GM23338 (cell line): ENCODE measurements around the gene MSANTD4.

ENCODE experiments used
- CREB1 ChIP-seq: fragments of 250-450 bp; sonication (Bioruptor Pico); IDR thresholded peaks from 2 replicates; pipeline ENCODE4 v1.5.0; 2020; ENCODE audit warnings: low read depth, mild to moderate bottlenecking, moderate library complexity
- ZNF331 ChIP-seq: fragments of 250-450 bp; sonication (Bioruptor Pico); IDR thresholded peaks from 2 replicates; pipeline ENCODE4 v1.5.0; 2020; ENCODE audit warnings: low read depth, mild to moderate bottlenecking, moderate library complexity
- TF ChIP-seq, protein P1 (sequence below), 2 experiments: fragments of 200-600 bp in 1 of 2; sonication (generic) in 1 of 2; conservative IDR thresholded peaks; 2 replicates each; pipeline versions ENCODE4 v1.5.1 to v1.6.1; 2016 to 2017; ENCODE audit warnings: antibody characterized with exemption in 2 of 2, low read depth in 2 of 2, mild to moderate bottlenecking in 2 of 2, moderate library complexity in 1 of 2

DNA sequence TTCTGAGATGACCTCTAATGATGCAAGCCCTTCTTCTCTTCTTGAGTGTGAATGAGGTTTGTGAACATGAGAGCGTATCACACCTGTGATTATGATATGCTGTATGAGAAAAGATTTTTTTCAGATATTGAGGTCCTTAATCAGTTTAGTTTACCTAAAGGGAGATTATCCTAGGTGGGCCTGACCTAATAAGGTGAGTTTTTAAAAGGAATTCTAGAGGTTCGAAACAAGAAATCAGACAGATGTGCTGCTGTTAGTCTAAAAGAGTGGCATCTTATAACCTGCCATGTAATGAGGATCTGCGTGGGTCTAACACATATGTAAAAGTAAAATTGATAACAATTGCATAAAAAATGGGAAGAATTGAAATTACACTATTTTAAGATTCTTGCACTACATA is 33.8 kb downstream of the MSANTD4 start:
- TF ChIP-seq, protein P1, sequence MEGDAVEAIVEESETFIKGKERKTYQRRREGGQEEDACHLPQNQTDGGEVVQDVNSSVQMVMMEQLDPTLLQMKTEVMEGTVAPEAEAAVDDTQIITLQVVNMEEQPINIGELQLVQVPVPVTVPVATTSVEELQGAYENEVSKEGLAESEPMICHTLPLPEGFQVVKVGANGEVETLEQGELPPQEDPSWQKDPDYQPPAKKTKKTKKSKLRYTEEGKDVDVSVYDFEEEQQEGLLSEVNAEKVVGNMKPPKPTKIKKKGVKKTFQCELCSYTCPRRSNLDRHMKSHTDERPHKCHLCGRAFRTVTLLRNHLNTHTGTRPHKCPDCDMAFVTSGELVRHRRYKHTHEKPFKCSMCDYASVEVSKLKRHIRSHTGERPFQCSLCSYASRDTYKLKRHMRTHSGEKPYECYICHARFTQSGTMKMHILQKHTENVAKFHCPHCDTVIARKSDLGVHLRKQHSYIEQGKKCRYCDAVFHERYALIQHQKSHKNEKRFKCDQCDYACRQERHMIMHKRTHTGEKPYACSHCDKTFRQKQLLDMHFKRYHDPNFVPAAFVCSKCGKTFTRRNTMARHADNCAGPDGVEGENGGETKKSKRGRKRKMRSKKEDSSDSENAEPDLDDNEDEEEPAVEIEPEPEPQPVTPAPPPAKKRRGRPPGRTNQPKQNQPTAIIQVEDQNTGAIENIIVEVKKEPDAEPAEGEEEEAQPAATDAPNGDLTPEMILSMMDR (conservative IDR thresholded peaks at IDR 0.05; ENCODE audit: low read depth in 2 of 2): no peak
- TF ChIP-seq CREB1 (CRISPR knock-in tag): no peak
- no peak for TF ChIP-seq ZNF331
